NCI-H1092 (cell line): ENCODE measurements around the gene TTI1.

ENCODE experiments used
- DNase-seq: peaks from one replicate; lab custom pipeline; 2025; lab: John Stamatoyannopoulos, UW

TTI1 gene

GRCh38 chr20:37937686-37938085 lies 95.6 kb downstream of the TTI1 start:
- no peak for DNase-seq

GRCh38 chr20:37936451-37936850 lies 96.8 kb downstream of the TTI1 start:
- DNase-seq = no peak

GRCh38 chr20:37936041-37936440 lies 97.2 kb downstream of the TTI1 start:
- DNase-seq = no peak

- DNase-seq = no peak
Measured at GRCh38 chr20:37935435-37935834, 97.8 kb downstream of the TTI1 start.

- no peak for DNase-seq
Measured at GRCh38 chr20:37934634-37935375, 98.5 kb downstream of the TTI1 start.

- no peak for DNase-seq
Measured at GRCh38 chr20:37933786-37934633, 99.2 kb downstream of the TTI1 start.
